NCI-H2107 (cell line): ENCODE results near the gene GSTT2B.
"Not testable (repeated sequence)": the region's sequence is repeated elsewhere in the genome, so short reads cannot be mapped to it uniquely, and the experiment has no call there.

Source experiments
- DNase-seq: peaks from one replicate; lab custom pipeline; 2025; lab: John Stamatoyannopoulos, UW

Gene GSTT2B

GRCh38 chr22:23984430-23984829 is 23.4 kb upstream of the GSTT2B start:
- DNase-seq, result no peak

GRCh38 chr22:23980567-23980966 is 19.6 kb upstream of the GSTT2B start:
- not testable (repeated sequence) for DNase-seq

- not testable (repeated sequence) for DNase-seq
These were observed 18.7 kb upstream of the GSTT2B start, which contains the start of gene GSTT2 for GRCh38 chr22:23979557-23980240. Gene GSTT2 (plus strand): TSS chr22:23980134.

- not testable (repeated sequence) for DNase-seq
These were observed 16.3 kb upstream of the GSTT2B start for GRCh38 chr22:23977304-23977703.

- not testable (repeated sequence) for DNase-seq
These were observed 13.9 kb upstream of the GSTT2B start for GRCh38 chr22:23974836-23975352.

GRCh38 chr22:23974345-23974744 is 13.3 kb upstream of the GSTT2B start, which contains the start of gene DDT:
Gene DDT (minus strand): TSS chr22:23974441. CDS start chr22:23974414, 27 bp downstream.
- not testable (repeated sequence) for DNase-seq

GRCh38 chr22:23971927-23972326 is 10.9 kb upstream of the GSTT2B start:
- not testable (repeated sequence) for DNase-seq

GRCh38 chr22:23970816-23971486 is 10.0 kb upstream of the GSTT2B start:
- no peak for DNase-seq

- no peak for DNase-seq
These were observed 9.2 kb upstream of the GSTT2B start for GRCh38 chr22:23970201-23970641.

- DNase-seq, result no peak
These were observed 8.1 kb upstream of the GSTT2B start for GRCh38 chr22:23969071-23969470.

GRCh38 chr22:23966568-23966967 is 5.6 kb upstream of the GSTT2B start, which contains the start of gene DDTL:
Gene DDTL (plus strand): TSS chr22:23966888. CDS start chr22:23966915, 27 bp downstream.
- DNase-seq, result not testable (repeated sequence)

- not testable (repeated sequence) for DNase-seq
These were observed 5.1 kb upstream of the GSTT2B start for GRCh38 chr22:23966094-23966493.

GRCh38 chr22:23956301-23956900 is 4.6 kb downstream of the GSTT2B start:
- DNase-seq, result peak; percentile 3

- DNase-seq, result not testable (repeated sequence)
These were observed 5.1 kb downstream of the GSTT2B start for GRCh38 chr22:23955886-23956285.

- not testable (repeated sequence) for DNase-seq
These were observed 6.0 kb downstream of the GSTT2B start for GRCh38 chr22:23954991-23955305.

GRCh38 chr22:23954193-23954990 is 6.6 kb downstream of the GSTT2B start:
- DNase-seq, result not testable (repeated sequence)

- DNase-seq, result not testable (repeated sequence)
These were observed 7.5 kb downstream of the GSTT2B start for GRCh38 chr22:23953485-23953884.

GRCh38 chr22:23952794-23953405 is 8.1 kb downstream of the GSTT2B start:
- not testable (repeated sequence) for DNase-seq

- not testable (repeated sequence) for DNase-seq
These were observed 9.6 kb downstream of the GSTT2B start for GRCh38 chr22:23951383-23951782.

GRCh38 chr22:23949764-23950163 is 11.2 kb downstream of the GSTT2B start:
- DNase-seq, result not testable (repeated sequence)

- DNase-seq, result not testable (repeated sequence)
These were observed 13.6 kb downstream of the GSTT2B start for GRCh38 chr22:23947391-23947790.
